ENCODE results near the gene ZNF784.

The ZNF784 gene

DNA sequence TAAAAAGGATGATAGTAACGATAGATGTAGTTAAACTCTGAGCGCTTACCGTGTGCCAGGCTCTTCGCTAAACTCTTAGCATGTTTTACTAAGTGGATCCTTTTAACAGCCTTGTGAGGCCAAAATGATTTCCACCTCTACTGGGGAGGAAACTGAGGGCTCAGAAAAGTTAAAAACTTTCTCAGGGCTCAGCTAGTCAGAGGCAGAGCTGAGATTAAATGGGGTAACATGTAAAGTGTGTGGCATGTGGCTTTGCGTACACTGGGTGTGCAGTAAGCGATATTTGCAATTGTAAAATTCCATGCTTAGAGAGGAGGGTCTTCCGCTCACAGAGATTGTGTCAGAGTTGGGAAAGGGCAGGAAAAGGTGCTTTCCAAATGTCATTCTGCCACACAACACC, 32.2 kb upstream of the ZNF784 start:
- DNase-seq (ENCODE audit: low spot score): no peak

- DNase-seq (ENCODE audit: low spot score): no peak
Observed at GRCh38 chr19:55655648-55656040, 31.3 kb upstream of the ZNF784 start.

- peak; percentile 96 for DNase-seq (ENCODE audit: low spot score)
Observed at GRCh38 chr19:55654868-55655647, 30.7 kb upstream of the ZNF784 start, which contains the start of gene U2AF2. U2AF2 (plus strand) TSS chr19:55655035; CDS start chr19:55655105, 70 bp downstream.

DNA sequence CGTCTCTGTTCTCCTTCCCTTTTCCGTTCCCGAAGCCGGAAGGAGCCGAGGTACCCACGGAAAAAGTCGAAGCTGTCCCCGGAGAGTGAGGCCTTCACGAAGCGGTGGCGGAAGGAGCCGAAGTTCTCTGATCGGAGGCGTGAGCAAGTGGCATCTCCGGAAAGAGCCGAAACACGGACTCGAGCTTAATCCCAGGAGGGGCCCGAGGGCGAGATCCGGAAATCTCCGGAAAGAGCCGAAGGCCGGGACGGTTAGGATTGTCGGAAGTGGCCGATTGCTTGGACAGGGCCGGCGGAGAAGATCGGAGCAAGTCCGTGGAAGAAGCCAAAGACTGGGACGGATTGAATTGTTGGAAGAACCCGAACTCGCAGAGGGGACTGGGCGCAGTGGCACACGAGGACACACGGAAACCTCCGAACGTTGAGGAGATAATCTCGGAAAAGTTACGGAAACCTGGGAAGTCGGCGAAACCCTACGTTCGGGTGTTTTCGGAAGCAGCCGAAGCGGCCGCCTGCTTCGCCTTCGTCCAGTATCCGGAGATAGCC, 30.0 kb upstream of the ZNF784 start:
- peak; percentile 99 for DNase-seq (ENCODE audit: low spot score)

DNA sequence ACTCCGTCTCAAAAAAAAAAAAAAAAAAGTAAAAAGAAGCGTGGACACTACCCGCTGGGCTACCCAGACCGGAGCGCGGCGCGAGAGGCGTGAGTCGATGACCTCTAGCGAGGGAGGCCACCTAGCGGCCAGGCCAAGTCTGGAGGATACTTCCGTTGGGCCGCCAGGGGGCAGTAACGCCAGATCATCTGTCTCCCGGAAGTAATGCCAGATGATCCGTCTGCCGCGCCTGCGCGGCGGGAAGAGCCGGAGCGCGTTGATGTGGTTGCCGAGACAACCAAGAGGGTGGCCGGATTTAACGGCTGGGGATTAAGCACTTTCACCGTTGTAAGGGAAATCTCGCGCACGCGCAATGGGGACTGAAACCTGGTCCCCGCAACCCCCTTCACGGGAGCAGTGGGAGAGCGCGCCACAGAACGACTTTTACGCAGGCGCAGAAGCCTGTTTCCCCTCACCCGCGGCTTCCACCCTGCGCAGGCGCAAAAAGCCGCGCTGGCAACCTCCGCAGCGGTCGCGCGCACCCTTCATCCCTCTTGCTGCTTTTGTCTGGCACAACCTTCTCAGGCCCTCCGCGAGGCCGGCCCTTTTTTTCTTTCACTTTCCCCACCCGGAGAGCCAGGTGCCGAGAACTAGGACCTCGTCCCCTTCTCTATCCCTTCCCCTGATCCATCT, 29.4 kb upstream of the ZNF784 start:
- DNase-seq (ENCODE audit: low spot score): peak; percentile 96

DNA sequence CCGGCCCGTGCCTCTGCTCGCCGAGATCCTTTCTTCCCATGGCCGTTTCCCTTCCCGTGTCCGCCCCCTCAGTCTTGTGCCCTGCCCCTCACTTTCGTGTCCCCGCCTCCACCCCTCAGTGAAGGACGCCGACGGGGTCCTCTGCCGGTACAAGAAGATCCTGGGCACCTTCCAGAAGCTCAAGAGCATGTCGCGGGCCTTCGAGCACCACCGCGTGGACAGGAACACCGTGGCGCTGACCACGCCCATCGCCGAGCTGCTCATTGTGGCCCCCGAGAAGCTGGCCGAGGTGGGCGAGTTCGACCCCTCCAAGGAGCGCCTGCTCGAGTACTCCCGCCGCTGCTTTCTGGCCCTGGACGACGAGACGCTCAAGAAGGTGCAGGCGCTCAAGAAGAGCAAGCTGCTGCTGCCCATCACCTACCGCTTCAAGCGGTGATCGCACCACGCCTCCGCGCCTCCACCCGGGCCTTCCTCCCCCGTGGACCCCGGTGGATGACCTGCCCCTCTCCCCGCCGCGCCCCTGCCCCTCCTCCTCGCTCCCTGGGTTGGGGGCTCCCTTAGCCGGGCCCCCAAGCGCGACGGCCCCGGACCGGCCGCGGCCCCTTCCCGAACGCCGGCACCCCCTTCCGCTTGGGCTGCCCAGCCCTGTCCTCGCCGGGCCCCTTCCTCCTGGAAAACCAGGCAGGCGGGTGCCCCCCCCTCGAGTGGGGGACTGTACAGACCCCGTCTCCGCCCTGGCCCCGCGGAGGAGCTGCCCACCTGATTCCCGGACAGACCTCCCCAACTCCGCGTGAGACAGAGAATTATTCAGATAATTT, 28.2 kb upstream of the ZNF784 start:
- no peak for DNase-seq (ENCODE audit: low spot score)

GRCh38 chr19:55651236-55651635, 26.9 kb upstream of the ZNF784 start:
- no peak for DNase-seq (ENCODE audit: low spot score)

DNA sequence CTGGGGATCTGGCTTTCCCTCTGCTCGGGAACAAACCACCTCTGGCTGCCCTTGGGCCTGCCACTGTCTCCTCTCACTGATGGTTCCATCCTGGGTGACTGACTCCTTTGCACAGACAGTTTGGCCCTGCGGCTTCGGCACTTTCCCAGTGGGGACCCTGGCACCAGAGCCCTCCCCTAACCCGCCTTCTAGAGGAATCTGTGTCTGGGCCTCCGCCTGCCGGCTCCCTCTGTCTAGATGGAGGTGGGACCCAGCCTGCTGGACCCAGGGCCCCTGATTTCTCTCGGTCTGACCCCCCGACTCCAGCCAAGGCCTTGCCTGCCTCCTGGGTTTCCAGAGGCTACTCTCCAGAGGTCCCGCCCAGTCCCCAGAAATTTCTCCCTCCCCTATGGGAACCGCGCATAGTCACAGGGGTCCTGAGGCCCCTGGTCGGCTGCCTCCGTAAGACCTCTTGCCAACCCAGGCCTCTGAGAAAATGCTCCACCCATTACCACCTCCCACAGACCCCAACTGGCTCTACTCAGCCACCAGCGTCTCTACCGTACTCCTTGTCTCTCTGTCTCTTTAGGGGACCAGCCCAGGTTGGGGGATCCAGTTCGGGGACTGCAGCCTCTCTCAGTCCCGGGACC, 26.4 kb upstream of the ZNF784 start:
- DNase-seq (ENCODE audit: low spot score): no peak

DNA sequence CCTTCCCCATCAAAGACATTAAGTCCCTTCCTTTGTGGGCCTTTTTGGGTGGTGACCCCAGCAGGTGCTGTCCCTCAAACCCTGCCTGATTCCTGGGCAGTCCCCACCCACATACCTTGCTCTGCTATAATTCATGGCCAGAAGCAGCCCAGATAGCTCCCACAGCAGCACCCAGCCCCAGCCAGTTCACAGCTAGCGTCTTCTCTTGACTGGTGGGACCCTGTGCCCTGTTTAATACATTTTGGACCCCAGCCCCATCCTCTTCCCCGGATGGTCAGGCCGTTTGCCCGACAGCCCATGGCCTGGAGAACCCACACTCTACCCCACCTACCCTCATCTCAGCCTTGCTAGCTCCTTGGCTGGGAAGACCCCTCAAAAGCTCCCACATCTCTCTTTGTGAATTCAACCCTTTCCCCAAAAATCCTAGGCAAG, 25.8 kb upstream of the ZNF784 start:
- DNase-seq (ENCODE audit: low spot score): no peak

DNA sequence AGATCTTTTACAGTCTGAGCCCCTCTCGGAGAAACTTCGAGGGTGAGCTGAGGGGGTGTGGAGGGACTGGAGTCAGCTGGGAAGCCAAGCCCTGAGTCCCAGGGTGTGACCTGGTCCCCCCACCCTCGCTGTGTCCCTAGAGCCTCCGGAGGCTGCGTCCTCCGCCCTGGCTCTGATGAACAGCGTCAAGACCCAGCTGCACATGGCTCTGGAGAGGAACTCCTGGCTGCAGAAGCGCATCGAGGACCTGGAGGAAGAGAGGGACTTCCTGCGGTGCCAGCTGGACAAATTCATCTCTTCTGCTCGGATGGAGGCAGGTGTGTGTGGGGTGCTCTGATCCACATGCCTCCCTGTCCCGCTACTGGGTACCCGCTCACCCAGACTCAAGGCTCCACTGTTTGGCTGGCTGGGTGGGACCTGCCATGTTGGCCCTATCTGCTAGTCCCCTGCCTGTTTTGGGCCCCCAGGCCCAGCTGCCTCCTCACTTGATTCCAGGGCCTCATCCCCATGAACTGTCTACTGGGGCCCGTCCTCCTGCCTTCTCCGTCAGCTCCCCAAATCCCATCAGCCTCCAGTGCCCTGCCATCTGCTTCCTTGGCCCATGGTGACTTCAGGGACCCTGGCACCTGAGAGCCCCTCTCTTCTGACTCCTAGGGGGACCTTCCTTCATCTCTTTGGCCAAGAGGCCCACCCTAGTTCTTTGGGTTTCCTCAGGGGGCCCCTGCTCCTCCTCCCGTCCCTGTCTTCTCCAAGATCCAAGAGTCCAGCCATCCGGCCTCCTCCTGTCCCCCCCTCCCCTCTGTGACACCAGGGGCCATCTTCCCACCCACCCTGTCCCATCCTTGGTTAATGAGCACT, 25.1 kb upstream of the ZNF784 start:
- no peak for DNase-seq (ENCODE audit: low spot score)

DNA sequence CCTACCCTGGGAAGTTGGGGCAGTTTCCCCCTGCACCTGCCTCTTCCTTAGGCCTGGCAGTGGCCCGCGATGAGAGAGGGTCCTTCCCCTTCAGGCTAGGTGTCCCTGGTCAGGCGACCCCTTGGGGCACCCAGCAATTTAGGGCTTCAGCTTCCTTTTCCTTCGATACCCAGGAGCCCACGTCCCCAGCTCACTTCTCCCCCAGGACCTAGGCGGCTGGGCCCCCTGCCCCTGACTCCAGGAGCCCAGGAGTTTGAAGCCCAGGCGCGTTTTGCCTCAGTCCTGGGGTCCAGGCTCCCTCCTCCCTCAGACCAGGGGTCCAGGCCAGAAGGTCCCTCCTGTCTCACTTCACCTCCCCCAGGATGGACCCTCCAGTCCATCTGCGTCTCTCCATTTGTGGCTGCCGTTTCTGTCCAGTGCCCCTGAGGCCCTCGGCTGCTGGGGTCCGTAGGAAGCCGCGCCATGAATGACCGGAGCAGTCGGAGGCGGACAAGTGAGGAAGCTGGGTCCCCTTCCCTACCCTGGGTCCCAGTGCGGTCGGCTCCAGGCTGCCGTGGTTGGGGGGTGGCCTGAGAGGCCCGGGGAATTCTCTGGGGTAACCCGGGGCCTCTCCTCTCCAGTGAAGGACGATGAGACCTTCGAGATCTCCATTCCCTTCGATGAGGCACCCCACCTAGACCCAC, 24.4 kb upstream of the ZNF784 start:
- DNase-seq (ENCODE audit: low spot score): no peak

DNA sequence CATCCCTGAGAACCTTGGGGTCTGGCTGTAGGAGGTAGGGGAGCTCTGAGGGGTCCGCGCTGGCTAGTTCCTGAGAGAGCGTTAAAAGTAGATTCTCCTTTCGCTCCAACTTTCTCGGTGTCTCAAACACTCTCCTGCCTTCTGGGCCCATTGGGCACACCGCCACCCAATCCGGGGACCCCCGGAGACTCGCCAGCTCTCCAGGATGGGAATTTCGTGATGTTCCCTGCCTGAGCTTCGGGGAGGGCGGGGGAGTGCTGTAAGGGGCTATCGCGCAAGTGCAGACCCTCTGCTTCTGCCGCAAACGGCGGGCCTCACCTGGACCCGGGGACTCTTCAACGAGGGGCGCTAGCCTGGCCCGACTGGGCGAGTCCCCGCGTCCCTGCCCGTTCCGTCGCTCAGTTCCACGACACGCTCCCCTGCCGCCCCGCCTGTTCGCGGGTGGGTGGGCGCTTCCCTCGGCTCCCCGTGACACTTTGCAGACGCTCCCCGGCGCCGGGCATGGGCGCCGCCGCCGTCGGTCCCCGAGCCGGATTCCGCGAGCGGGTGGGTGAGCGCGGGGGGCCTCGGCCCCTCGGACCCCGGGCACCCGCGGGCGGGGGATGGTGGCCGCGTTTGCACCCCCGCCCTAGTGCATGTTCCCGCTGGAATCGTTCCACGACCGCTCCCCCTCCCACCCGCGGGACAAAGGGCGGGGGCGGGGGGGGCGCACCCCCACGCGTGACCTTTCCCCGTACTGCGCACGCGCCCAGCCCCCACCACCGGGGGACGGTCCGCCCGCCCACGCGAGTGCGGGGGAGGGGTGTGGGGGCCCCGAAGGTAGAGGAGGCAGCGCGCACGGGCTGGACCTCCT, 23.6 kb upstream of the ZNF784 start, which contains the start of gene CCDC106:
Gene CCDC106, plus strand, starts transcription at position 481 of the 853 bp plus-strand sequence. CDS start 835 bp downstream, outside the sequence.
- no peak for DNase-seq (ENCODE audit: low spot score)

DNA sequence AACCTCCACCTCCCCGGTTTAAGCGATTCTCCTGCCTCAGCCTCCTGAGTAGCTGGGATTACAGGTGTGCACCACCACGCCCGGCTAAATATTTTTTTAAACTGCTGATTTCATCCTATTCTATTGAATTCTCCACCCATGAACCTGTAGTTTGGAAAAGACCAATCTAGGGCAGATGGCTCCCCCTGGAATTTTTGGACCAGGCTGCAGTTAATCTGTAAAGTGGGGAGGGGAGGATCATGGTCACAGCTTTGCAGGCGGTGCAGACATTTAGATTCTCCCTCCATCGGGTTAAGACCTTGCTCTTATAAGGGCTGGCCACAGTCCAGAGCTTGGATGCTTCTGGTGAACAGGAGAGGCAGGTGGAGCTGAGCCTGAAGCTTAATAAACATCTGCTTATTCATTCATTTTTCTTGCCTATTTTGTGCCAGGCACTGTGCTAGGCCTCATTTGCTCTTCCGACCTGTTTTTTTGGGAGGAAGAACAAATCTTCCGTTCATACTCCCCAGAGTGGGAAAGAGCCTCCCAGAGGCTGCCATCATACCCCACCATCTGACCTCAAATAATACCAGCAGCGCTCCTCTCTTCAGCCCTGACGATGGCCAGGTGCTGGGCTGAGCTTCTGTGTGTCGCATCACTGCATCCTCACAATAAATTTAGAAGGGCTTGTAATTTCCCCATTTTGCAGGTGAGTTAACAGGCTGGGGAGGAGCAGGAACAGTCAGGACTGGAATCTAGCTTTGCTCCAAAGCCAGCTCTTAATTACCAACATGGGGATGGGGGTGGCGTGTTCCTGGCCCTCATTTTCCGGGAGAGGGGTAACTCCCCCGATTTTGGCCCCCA, 22.7 kb upstream of the ZNF784 start:
- DNase-seq (ENCODE audit: low spot score): no peak

- DNase-seq (ENCODE audit: low spot score): no peak
Observed at GRCh38 chr19:55645512-55645881, 21.1 kb upstream of the ZNF784 start.

GRCh38 chr19:55644842-55645511, 20.6 kb upstream of the ZNF784 start:
- DNase-seq (ENCODE audit: low spot score): no peak

DNA sequence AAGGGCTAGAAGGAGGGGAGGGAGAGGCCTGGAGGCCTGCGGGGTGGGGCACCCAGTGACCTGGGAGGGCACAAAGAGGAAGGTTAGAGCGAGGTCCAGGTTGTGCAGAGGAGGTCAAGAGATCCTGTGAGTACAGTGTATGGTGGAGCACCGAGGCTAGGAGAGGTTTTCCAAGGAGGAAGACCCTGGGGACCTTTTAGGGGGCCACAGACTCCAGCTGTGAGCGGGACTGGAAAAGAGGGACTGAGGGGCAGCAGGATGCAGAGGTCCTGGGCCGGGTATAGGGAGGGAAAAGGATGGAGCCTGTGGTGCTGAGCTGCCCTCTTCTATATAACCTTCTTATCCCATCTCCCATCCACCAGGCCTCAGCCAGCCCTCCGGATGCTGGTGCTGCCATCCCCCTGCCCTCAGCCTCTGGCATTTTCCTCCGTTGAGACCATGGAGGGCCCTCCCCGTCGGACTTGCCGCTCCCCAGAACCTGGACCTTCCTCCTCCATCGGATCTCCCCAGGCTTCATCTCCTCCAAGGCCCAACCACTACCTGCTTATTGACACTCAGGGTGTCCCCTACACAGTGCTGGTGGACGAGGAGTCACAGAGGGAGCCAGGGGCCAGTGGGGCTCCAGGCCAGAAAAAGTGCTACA, 19.9 kb upstream of the ZNF784 start:
- DNase-seq (ENCODE audit: low spot score): no peak

DNA sequence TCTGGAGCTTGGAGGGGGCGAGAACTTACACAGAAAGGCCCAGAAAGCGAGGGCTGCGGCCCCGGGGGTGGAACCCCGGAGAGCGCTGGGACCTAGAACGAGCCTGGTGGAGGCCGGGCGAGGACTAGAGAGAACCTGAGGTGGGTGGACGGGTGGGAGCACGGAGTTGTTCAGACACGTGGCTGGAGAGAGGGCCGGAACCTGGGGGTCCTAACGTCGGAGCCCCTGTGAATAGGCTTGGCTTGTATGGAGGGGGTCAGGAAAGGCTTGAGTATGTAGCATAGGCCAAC, 19.5 kb upstream of the ZNF784 start:
- no peak for DNase-seq (ENCODE audit: low spot score)

All from hematopoietic multipotent progenitor cell treated with erythropoietin and hydrocortisone succinate and interleukin-3 and kit ligand, for 15 days (in vitro differentiated cells).